ENCODE measurements around the gene CARS2.

The CARS2 gene

DNA sequence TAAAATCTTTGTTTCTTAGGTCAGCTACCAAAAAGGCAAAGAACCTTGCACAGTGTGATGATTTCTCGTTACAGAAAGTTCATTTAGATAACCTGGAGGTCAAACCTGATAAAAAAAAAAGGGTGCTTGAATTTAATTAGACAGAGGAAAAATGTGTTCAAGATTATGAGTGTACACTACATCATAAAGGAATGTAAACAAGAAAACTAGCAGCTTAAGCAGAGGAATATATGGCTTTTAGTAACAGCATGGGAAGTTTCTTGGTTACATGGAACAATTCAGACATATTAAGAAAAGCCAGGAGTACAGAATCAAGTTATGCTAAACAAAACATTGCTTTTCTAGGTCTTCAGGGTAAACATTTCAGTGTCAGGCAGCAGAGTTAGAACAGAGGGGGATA is 40.5 kb upstream of the CARS2 start (continued):
- TF ChIP-seq, protein P1, sequence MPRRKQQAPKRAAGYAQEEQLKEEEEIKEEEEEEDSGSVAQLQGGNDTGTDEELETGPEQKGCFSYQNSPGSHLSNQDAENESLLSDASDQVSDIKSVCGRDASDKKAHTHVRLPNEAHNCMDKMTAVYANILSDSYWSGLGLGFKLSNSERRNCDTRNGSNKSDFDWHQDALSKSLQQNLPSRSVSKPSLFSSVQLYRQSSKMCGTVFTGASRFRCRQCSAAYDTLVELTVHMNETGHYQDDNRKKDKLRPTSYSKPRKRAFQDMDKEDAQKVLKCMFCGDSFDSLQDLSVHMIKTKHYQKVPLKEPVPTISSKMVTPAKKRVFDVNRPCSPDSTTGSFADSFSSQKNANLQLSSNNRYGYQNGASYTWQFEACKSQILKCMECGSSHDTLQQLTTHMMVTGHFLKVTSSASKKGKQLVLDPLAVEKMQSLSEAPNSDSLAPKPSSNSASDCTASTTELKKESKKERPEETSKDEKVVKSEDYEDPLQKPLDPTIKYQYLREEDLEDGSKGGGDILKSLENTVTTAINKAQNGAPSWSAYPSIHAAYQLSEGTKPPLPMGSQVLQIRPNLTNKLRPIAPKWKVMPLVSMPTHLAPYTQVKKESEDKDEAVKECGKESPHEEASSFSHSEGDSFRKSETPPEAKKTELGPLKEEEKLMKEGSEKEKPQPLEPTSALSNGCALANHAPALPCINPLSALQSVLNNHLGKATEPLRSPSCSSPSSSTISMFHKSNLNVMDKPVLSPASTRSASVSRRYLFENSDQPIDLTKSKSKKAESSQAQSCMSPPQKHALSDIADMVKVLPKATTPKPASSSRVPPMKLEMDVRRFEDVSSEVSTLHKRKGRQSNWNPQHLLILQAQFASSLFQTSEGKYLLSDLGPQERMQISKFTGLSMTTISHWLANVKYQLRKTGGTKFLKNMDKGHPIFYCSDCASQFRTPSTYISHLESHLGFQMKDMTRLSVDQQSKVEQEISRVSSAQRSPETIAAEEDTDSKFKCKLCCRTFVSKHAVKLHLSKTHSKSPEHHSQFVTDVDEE (CRISPR knock-in tag; IDR thresholded peaks at IDR 0.05), result no peak
- TF ChIP-seq, protein P2, sequence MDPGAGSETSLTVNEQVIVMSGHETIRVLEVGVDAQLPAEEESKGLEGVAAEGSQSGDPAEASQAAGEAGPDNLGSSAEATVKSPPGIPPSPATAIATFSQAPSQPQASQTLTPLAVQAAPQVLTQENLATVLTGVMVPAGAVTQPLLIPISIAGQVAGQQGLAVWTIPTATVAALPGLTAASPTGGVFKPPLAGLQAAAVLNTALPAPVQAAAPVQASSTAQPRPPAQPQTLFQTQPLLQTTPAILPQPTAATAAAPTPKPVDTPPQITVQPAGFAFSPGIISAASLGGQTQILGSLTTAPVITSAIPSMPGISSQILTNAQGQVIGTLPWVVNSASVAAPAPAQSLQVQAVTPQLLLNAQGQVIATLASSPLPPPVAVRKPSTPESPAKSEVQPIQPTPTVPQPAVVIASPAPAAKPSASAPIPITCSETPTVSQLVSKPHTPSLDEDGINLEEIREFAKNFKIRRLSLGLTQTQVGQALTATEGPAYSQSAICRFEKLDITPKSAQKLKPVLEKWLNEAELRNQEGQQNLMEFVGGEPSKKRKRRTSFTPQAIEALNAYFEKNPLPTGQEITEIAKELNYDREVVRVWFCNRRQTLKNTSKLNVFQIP (CRISPR knock-in tag; IDR thresholded peaks at IDR 0.05; ENCODE audit: borderline replicate concordance, low read depth), result no peak

DNA sequence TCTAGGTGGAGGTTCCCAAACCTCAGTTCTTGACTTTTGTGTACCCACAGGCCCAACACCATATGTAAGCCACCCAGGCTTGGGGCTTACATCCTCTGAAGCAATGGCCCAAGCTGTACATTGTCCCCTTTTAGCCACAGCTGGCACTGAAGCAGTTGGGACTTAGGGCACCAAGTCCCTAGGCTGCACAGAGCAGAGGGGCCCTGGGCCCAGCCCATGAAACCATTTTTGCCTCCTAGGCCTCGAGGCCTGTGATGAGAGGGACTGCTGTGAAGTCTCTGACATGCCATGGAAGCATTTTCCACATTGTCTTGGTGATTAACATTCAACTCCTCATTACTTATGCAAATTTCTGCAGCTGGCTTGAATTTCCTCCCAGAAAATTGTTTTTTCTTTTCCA is 37.8 kb upstream of the CARS2 start:
- TF ChIP-seq ARNTL (CRISPR knock-in tag; IDR thresholded peaks at IDR 0.05; ENCODE audit: borderline replicate concordance, low read depth), result no peak
- TF ChIP-seq TCF4 (CRISPR knock-in tag; IDR thresholded peaks at IDR 0.05; ENCODE audit: borderline replicate concordance), result no peak
- TF ChIP-seq GLIS3 (CRISPR knock-in tag; IDR thresholded peaks at IDR 0.05), result no peak
- TF ChIP-seq, protein P3, sequence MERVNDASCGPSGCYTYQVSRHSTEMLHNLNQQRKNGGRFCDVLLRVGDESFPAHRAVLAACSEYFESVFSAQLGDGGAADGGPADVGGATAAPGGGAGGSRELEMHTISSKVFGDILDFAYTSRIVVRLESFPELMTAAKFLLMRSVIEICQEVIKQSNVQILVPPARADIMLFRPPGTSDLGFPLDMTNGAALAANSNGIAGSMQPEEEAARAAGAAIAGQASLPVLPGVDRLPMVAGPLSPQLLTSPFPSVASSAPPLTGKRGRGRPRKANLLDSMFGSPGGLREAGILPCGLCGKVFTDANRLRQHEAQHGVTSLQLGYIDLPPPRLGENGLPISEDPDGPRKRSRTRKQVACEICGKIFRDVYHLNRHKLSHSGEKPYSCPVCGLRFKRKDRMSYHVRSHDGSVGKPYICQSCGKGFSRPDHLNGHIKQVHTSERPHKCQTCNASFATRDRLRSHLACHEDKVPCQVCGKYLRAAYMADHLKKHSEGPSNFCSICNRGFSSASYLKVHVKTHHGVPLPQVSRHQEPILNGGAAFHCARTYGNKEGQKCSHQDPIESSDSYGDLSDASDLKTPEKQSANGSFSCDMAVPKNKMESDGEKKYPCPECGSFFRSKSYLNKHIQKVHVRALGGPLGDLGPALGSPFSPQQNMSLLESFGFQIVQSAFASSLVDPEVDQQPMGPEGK (CRISPR knock-in tag; IDR thresholded peaks at IDR 0.05; ENCODE audit: borderline replicate concordance), result no peak
- TF ChIP-seq TOX (CRISPR knock-in tag; IDR thresholded peaks at IDR 0.05; ENCODE audit: borderline replicate concordance), result no peak
- TF ChIP-seq PPARA (CRISPR knock-in tag; IDR thresholded peaks at IDR 0.05; ENCODE audit: borderline replicate concordance), result no peak
- TF ChIP-seq, protein P4, sequence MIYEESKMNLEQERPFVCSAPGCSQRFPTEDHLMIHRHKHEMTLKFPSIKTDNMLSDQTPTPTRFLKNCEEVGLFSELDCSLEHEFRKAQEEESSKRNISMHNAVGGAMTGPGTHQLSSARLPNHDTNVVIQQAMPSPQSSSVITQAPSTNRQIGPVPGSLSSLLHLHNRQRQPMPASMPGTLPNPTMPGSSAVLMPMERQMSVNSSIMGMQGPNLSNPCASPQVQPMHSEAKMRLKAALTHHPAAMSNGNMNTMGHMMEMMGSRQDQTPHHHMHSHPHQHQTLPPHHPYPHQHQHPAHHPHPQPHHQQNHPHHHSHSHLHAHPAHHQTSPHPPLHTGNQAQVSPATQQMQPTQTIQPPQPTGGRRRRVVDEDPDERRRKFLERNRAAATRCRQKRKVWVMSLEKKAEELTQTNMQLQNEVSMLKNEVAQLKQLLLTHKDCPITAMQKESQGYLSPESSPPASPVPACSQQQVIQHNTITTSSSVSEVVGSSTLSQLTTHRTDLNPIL (CRISPR knock-in tag; IDR thresholded peaks at IDR 0.05; ENCODE audit: low read depth), result no peak
- TF ChIP-seq OSR1 (CRISPR knock-in tag; IDR thresholded peaks at IDR 0.05), result no peak
- no peak for TF ChIP-seq ZC3H10 (CRISPR knock-in tag; IDR thresholded peaks at IDR 0.05)
- no peak for TF ChIP-seq SNAI2 (CRISPR knock-in tag; IDR thresholded peaks at IDR 0.05)
- no peak for TF ChIP-seq ZFP3 (CRISPR knock-in tag; IDR thresholded peaks at IDR 0.05)
- no peak for TF ChIP-seq CSDC2 (CRISPR knock-in tag; IDR thresholded peaks at IDR 0.05)
- TF ChIP-seq, protein P5, sequence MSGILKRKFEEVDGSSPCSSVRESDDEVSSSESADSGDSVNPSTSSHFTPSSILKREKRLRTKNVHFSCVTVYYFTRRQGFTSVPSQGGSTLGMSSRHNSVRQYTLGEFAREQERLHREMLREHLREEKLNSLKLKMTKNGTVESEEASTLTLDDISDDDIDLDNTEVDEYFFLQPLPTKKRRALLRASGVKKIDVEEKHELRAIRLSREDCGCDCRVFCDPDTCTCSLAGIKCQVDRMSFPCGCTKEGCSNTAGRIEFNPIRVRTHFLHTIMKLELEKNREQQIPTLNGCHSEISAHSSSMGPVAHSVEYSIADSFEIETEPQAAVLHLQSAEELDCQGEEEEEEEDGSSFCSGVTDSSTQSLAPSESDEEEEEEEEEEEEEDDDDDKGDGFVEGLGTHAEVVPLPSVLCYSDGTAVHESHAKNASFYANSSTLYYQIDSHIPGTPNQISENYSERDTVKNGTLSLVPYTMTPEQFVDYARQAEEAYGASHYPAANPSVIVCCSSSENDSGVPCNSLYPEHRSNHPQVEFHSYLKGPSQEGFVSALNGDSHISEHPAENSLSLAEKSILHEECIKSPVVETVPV (CRISPR knock-in tag; IDR thresholded peaks at IDR 0.05), result no peak
- TF ChIP-seq ZFP30 (CRISPR knock-in tag; IDR thresholded peaks at IDR 0.05), result no peak
- no peak for TF ChIP-seq ESRRG (CRISPR knock-in tag; IDR thresholded peaks at IDR 0.05)
- TF ChIP-seq ISL1 (CRISPR knock-in tag; IDR thresholded peaks at IDR 0.05), result no peak
- no peak for TF ChIP-seq ZNF565 (CRISPR knock-in tag; conservative IDR thresholded peaks at IDR 0.05; ENCODE audit: low read depth)
- ATAC-seq, result no peak

DNA sequence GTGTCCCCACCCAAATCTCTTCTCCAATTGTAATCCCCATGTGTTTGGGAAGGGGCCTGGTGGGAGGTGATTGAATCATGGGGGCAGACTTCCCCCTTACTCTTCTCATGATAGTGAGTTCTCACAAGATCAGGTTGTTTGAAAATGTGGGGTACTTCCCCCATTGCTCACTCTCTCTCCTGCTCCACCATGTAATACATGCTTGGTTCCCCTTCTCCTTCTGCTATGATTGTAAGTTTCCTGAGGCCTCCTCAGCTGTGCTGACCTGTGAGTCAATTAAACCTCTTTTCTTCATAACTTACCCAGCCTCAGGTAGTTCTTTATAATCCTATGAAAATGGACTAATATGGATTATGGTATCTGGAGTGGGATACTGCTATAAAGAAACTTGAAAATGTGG is 31.6 kb upstream of the CARS2 start:
- no peak for ATAC-seq
- no peak for TF ChIP-seq OSR1 (CRISPR knock-in tag; IDR thresholded peaks at IDR 0.05)
- TF ChIP-seq, protein P4 (CRISPR knock-in tag; IDR thresholded peaks at IDR 0.05; ENCODE audit: low read depth), result no peak
- no peak for TF ChIP-seq SNAI2 (CRISPR knock-in tag; IDR thresholded peaks at IDR 0.05)
- TF ChIP-seq, protein P5 (CRISPR knock-in tag; IDR thresholded peaks at IDR 0.05), result no peak
- no peak for TF ChIP-seq ARNTL (CRISPR knock-in tag; IDR thresholded peaks at IDR 0.05; ENCODE audit: borderline replicate concordance, low read depth)
- TF ChIP-seq ZNF8 (CRISPR knock-in tag; IDR thresholded peaks at IDR 0.05), result no peak
- no peak for TF ChIP-seq RARB (CRISPR knock-in tag; IDR thresholded peaks at IDR 0.05)
- TF ChIP-seq, protein P3 (CRISPR knock-in tag; IDR thresholded peaks at IDR 0.05; ENCODE audit: borderline replicate concordance), result no peak
- no peak for TF ChIP-seq ESRRG (CRISPR knock-in tag; IDR thresholded peaks at IDR 0.05)
- TF ChIP-seq, protein P1 (CRISPR knock-in tag; IDR thresholded peaks at IDR 0.05), result no peak
